ENCODE results near the gene TFDP1.

TFDP1 gene

GRCh38 chr13:113631341-113632095, 47.0 kb downstream of the TFDP1 start:
- Histone ChIP-seq H3K9ac (ENCODE audit: low read length) (no peak overlapping the region), H3K79me2 (ENCODE audit: insufficient read depth, low read length) (peaks cover 7% of the 10 kb centered on the region; the same call in 1 of the 2 replicates), H3K9me3 (ENCODE audit: low read length) (no peaks in the 10 kb centered on the region), H3K4me3 (ENCODE audit: low read depth, low read length, poor library complexity, severe bottlenecking) (no peak overlapping the region), H3K4me1 (ENCODE audit: insufficient read depth, low read length, severe bottlenecking) (no peaks in the 10 kb centered on the region), H3K4me2 (ENCODE audit: low read length) (no peak overlapping the region), H3K27ac (ENCODE audit: low read depth, low read length, poor library complexity, severe bottlenecking) (no peak overlapping the region), H2AFZ (ENCODE audit: low read length) (no peak overlapping the region), H3K9me2 (ENCODE audit: low read depth, low read length) (no peaks in the 10 kb centered on the region), H3K27me3 (ENCODE audit: insufficient read depth, low read length) (no peaks in the 10 kb centered on the region), H3F3A (ENCODE audit: insufficient read depth, low read length) (no peaks in the 10 kb centered on the region), H3K36me3 (ENCODE audit: insufficient read depth, low read length) (peaks cover 98% of the 10 kb centered on the region), H4K20me1 (ENCODE audit: insufficient read depth, low read length) (no peaks in the 10 kb centered on the region)
- TF ChIP-seq, protein P1, sequence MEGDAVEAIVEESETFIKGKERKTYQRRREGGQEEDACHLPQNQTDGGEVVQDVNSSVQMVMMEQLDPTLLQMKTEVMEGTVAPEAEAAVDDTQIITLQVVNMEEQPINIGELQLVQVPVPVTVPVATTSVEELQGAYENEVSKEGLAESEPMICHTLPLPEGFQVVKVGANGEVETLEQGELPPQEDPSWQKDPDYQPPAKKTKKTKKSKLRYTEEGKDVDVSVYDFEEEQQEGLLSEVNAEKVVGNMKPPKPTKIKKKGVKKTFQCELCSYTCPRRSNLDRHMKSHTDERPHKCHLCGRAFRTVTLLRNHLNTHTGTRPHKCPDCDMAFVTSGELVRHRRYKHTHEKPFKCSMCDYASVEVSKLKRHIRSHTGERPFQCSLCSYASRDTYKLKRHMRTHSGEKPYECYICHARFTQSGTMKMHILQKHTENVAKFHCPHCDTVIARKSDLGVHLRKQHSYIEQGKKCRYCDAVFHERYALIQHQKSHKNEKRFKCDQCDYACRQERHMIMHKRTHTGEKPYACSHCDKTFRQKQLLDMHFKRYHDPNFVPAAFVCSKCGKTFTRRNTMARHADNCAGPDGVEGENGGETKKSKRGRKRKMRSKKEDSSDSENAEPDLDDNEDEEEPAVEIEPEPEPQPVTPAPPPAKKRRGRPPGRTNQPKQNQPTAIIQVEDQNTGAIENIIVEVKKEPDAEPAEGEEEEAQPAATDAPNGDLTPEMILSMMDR (IDR thresholded peaks at IDR 0.05; ENCODE audit: low read length): no peak
- no peak for TF ChIP-seq EZH2 (IDR thresholded peaks at IDR 0.05; ENCODE audit: borderline replicate concordance, low read length)

DNA sequence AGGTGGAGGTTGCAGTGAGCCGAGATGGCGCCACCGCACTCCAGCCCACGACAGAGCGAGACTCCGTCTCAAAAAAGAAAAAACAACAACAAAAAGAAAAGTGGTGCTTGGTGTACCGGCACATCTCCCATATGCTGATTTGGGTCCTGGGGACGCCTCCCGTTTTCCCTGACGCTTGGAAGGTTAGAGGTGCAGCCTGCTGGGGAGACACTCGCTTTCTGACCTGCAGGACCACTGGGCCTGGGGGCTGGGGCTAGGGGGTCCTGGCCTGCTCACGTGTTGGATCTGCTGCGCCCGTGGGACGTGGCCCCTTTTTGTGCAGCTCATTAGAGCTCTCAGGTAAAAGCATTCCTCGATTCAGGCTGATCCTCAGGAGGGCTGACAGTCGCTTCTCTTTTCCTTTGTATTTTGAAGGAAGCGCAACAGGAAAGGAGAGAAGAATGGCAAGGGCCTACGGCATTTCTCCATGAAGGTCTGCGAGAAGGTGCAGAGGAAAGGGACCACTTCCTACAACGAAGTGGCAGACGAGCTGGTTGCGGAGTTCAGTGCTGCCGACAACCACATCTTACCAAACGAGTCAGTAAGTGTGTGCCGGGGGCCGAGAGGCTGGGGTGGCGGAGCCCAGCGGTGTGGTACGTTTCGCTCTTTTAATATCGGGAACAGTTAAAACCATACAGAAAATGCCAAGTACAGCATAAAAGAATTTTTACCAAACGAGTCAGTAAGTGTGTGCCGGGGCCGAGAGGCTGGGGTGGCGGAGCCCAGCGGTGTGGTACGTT, 48.3 kb downstream of the TFDP1 start:
- no peak overlapping the region for H2AFZ ChIP-seq (ENCODE audit: low read length)
- no peaks in the 10 kb centered on the region for H4K20me1 ChIP-seq (ENCODE audit: insufficient read depth, low read length)
- H3K36me3 ChIP-seq (ENCODE audit: insufficient read depth, low read length): peaks cover 98% of the 10 kb centered on the region
- H3K9me3 ChIP-seq (ENCODE audit: low read length): no peaks in the 10 kb centered on the region
- H3K9ac ChIP-seq (ENCODE audit: low read length): no peak overlapping the region
- TF ChIP-seq, protein P1 (IDR thresholded peaks at IDR 0.05; ENCODE audit: low read length): no peak
- TF ChIP-seq EZH2 (IDR thresholded peaks at IDR 0.05; ENCODE audit: borderline replicate concordance, low read length): no peak
- H3K27ac ChIP-seq (ENCODE audit: low read depth, low read length, poor library complexity, severe bottlenecking): no peak overlapping the region
- no peak overlapping the region for H3K4me3 ChIP-seq (ENCODE audit: low read depth, low read length, poor library complexity, severe bottlenecking)
- no peaks in the 10 kb centered on the region for H3K27me3 ChIP-seq (ENCODE audit: insufficient read depth, low read length)
- no peaks in the 10 kb centered on the region for H3K9me2 ChIP-seq (ENCODE audit: low read depth, low read length)
- no peaks in the 10 kb centered on the region; the same call in 1 of the 2 replicates for H3K79me2 ChIP-seq (ENCODE audit: insufficient read depth, low read length)
- no peak overlapping the region for H3K4me2 ChIP-seq (ENCODE audit: low read length)
- no peaks in the 10 kb centered on the region for H3F3A ChIP-seq (ENCODE audit: insufficient read depth, low read length)
- no peaks in the 10 kb centered on the region for H3K4me1 ChIP-seq (ENCODE audit: insufficient read depth, low read length, severe bottlenecking)

- H2AFZ ChIP-seq (ENCODE audit: low read length): no peak overlapping the region
- no peaks in the 10 kb centered on the region for H3K9me3 ChIP-seq (ENCODE audit: low read length)
- no peaks in the 10 kb centered on the region for H4K20me1 ChIP-seq (ENCODE audit: insufficient read depth, low read length)
- H3K4me2 ChIP-seq (ENCODE audit: low read length): no peak overlapping the region
- no peaks in the 10 kb centered on the region for H3K27me3 ChIP-seq (ENCODE audit: insufficient read depth, low read length)
- no peaks in the 10 kb centered on the region for H3K9me2 ChIP-seq (ENCODE audit: low read depth, low read length)
- no peak overlapping the region for H3K27ac ChIP-seq (ENCODE audit: low read depth, low read length, poor library complexity, severe bottlenecking)
- H3K4me3 ChIP-seq (ENCODE audit: low read depth, low read length, poor library complexity, severe bottlenecking): no peak overlapping the region
- H3F3A ChIP-seq (ENCODE audit: insufficient read depth, low read length): no peaks in the 10 kb centered on the region
- peaks cover 98% of the 10 kb centered on the region for H3K36me3 ChIP-seq (ENCODE audit: insufficient read depth, low read length)
- H3K9ac ChIP-seq (ENCODE audit: low read length): no peak overlapping the region
- H3K79me2 ChIP-seq (ENCODE audit: insufficient read depth, low read length): no peaks in the 10 kb centered on the region; the same call in 1 of the 2 replicates
- H3K4me1 ChIP-seq (ENCODE audit: insufficient read depth, low read length, severe bottlenecking): no peaks in the 10 kb centered on the region
- TF ChIP-seq, protein P1 (IDR thresholded peaks at IDR 0.05; ENCODE audit: low read length): no peak
- TF ChIP-seq EZH2 (IDR thresholded peaks at IDR 0.05; ENCODE audit: borderline replicate concordance, low read length): no peak
Measured at GRCh38 chr13:113633485-113633873, 48.9 kb downstream of the TFDP1 start.
